Amygdala (tissue), 56 donors: ENCODE data around the gene LRRN1.
"Not testable (repeated sequence)": the region's sequence is repeated elsewhere in the genome, so short reads cannot be mapped to it uniquely, and the experiment has no call there.

Source experiments
- DNase-seq, 56 donors: peaks; one replicate each; lab custom pipeline; 2025; lab: John Stamatoyannopoulos, UW

LRRN1 gene

GRCh38 chr3:3806092-3806491, 6.9 kb downstream of the LRRN1 start:
- no peak for DNase-seq

GRCh38 chr3:3806856-3807255, 7.6 kb downstream of the LRRN1 start:
- DNase-seq, result no peak

- no peak for DNase-seq
Observed at GRCh38 chr3:3813013-3813412, 13.8 kb downstream of the LRRN1 start.

- DNase-seq, result no peak
Observed at GRCh38 chr3:3815206-3815605, 16.0 kb downstream of the LRRN1 start.

GRCh38 chr3:3816034-3816433, 16.8 kb downstream of the LRRN1 start:
- no peak for DNase-seq

GRCh38 chr3:3817865-3818264, 18.6 kb downstream of the LRRN1 start:
- peak in 9 of 56 donors; percentile 4 to 48 (median 24) for DNase-seq

- no peak for DNase-seq
Observed at GRCh38 chr3:3821777-3822176, 22.5 kb downstream of the LRRN1 start.

GRCh38 chr3:3825035-3825434, 25.8 kb downstream of the LRRN1 start:
- DNase-seq, result peak in 4 of 56 donors; percentile 2 to 7 (median 6)

- DNase-seq, result no peak
Observed at GRCh38 chr3:3826521-3826920, 27.3 kb downstream of the LRRN1 start.

- no peak for DNase-seq
Observed at GRCh38 chr3:3827111-3827510, 27.9 kb downstream of the LRRN1 start.

- not testable (repeated sequence) for DNase-seq
Observed at GRCh38 chr3:3828417-3828816, 29.2 kb downstream of the LRRN1 start.

- no peak for DNase-seq
Observed at GRCh38 chr3:3836845-3837244, 37.6 kb downstream of the LRRN1 start.

- no peak for DNase-seq
Observed at GRCh38 chr3:3842356-3842755, 43.1 kb downstream of the LRRN1 start.

GRCh38 chr3:3847994-3848922, 49.0 kb downstream of the LRRN1 start:
- DNase-seq, result no peak

GRCh38 chr3:3848923-3849275, 49.7 kb downstream of the LRRN1 start:
- DNase-seq, result no peak

GRCh38 chr3:3851621-3852323, 52.5 kb downstream of the LRRN1 start:
- no peak for DNase-seq

GRCh38 chr3:3853544-3853943, 54.3 kb downstream of the LRRN1 start:
- DNase-seq, result no peak

GRCh38 chr3:3855056-3855455, 55.8 kb downstream of the LRRN1 start:
- no peak for DNase-seq

- DNase-seq, result no peak
Observed at GRCh38 chr3:3860235-3860634, 61.0 kb downstream of the LRRN1 start.

- DNase-seq, result no peak
Observed at GRCh38 chr3:3862534-3862933, 63.3 kb downstream of the LRRN1 start.

- no peak for DNase-seq
Observed at GRCh38 chr3:3875491-3875890, 76.3 kb downstream of the LRRN1 start.

GRCh38 chr3:3881050-3881449, 81.8 kb downstream of the LRRN1 start:
- DNase-seq, result no peak
